Neural cell (in vitro differentiated cells): ENCODE measurements around the gene VWA8. TPM values are rescaled to one million over a fixed set of nuclear protein-coding genes. Genes with fewer than 3 reads are reported as not detected.
"Not testable (repeated sequence)": the region's sequence is repeated elsewhere in the genome, so short reads cannot be mapped to it uniquely, and the experiment has no call there.

Experiments
- H2AFZ ChIP-seq: fragments of 200-600, 300-800 bp; sonication (generic), shearing (Covaris generic); 2 replicates; pipeline ENCODE4 v1.6.0; 2014; ENCODE audit warnings: low read depth, mild to moderate bottlenecking, antibody characterized with exemption, low read length, moderate library complexity
- H3F3A ChIP-seq: fragments of 200-600 bp; shearing (Covaris generic); 2 replicates; pipeline ENCODE4 v1.6.1; 2016; ENCODE audit warnings: mild to moderate bottlenecking, moderate library complexity, mixed read lengths, antibody characterized with exemption, low read length; ENCODE audit not compliant: insufficient read depth, poor library complexity, severe bottlenecking
- H3K27ac ChIP-seq: fragments of 200-600, 300-800 bp; sonication (generic), shearing (Covaris generic); 2 replicates; pipeline ENCODE4 v1.5.1; 2014; ENCODE audit warnings: mild to moderate bottlenecking, low read length, moderate library complexity
- H3K27me3 ChIP-seq: fragments of 300-800, 200-600 bp; sonication (generic), shearing (Covaris generic); 2 replicates; pipeline ENCODE4 v1.6.0; 2014; ENCODE audit warnings: mild to moderate bottlenecking, low read depth, low read length, moderate library complexity; ENCODE audit not compliant: insufficient read depth
- H3K36me3 ChIP-seq: fragments of 300-800, 200-600 bp; sonication (generic), shearing (Covaris generic); 2 replicates; pipeline ENCODE4 v1.5.1; 2014; ENCODE audit warnings: mild to moderate bottlenecking, antibody characterized with exemption, low read length, moderate library complexity; ENCODE audit not compliant: insufficient read depth
- H3K4me2 ChIP-seq: fragments of 300-800, 200-600 bp; sonication (generic), shearing (Covaris generic); 2 replicates; pipeline ENCODE4 v1.6.0; 2014; ENCODE audit warnings: mild to moderate bottlenecking, low read length
- H3K4me3 ChIP-seq: fragments of 300-800, 200-600 bp; sonication (generic), shearing (Covaris generic); 2 replicates; pipeline ENCODE4 v1.5.1; 2014; ENCODE audit warnings: mild to moderate bottlenecking, low read length, moderate library complexity
- H3K79me2 ChIP-seq: fragments of 200-600 bp; shearing (Covaris generic); replicated peaks from 2 replicates; pipeline ENCODE4 v1.6.0; 2014; ENCODE audit warnings: mild to moderate bottlenecking, low read length, moderate library complexity; ENCODE audit not compliant: insufficient read depth
- H3K9ac ChIP-seq: fragments of 300-800, 200-600 bp; sonication (generic), shearing (Covaris generic); 2 replicates; pipeline ENCODE4 v1.6.1; 2016; ENCODE audit warnings: mild to moderate bottlenecking, low read length, mixed read lengths
- H3K9me2 ChIP-seq: fragments of 200-600 bp; shearing (Covaris generic); 2 replicates; pipeline ENCODE4 v1.6.1; 2016; ENCODE audit warnings: mild to moderate bottlenecking, low read length, mixed read lengths; ENCODE audit not compliant: insufficient read depth
- H3K9me3 ChIP-seq: fragments of 200-600, 300-800 bp; sonication (generic), shearing (Covaris generic); 2 replicates; pipeline ENCODE4 v1.6.1; 2016; ENCODE audit warnings: mild to moderate bottlenecking, mixed run types, low read length, moderate library complexity, mixed read lengths
- H4K20me1 ChIP-seq: fragments of 200-600 bp; shearing (Covaris generic); 2 replicates; pipeline ENCODE4 v1.6.1; 2016; ENCODE audit warnings: mild to moderate bottlenecking, mixed run types; ENCODE audit not compliant: insufficient read depth
- CTCF ChIP-seq: fragments of 450-650 bp; IDR thresholded peaks from 2 replicates; pipeline ENCODE4 v1.5.1; 2014; ENCODE audit warnings: antibody characterized with exemption, mild to moderate bottlenecking, moderate library complexity; ENCODE audit not compliant: poor library complexity, severe bottlenecking
- EP300 ChIP-seq: fragments of 450-650 bp; conservative IDR thresholded peaks from 2 replicates; pipeline ENCODE4 v1.6.1; 2014; ENCODE audit warnings: antibody characterized with exemption, mild to moderate bottlenecking, moderate library complexity; ENCODE audit not compliant: poor library complexity, severe bottlenecking
- EZH2 ChIP-seq: fragments of 200-600, 300-800 bp; shearing (Covaris generic), sonication (generic); IDR thresholded peaks from 2 replicates; pipeline ENCODE4 v1.6.1; 2014; ENCODE audit warnings: antibody characterized with exemption, low read length, borderline replicate concordance, mild to moderate bottlenecking; ENCODE audit not compliant: insufficient read depth, poor library complexity, severe bottlenecking
- MXI1 ChIP-seq: fragments of 450-650 bp; conservative IDR thresholded peaks from 2 replicates; pipeline ENCODE4 v1.6.1; 2014; ENCODE audit warnings: antibody characterized with exemption, mild to moderate bottlenecking; ENCODE audit not compliant: poor library complexity, severe bottlenecking
- POLR2AphosphoS5 ChIP-seq: IDR thresholded peaks from 2 replicates; pipeline ENCODE4 v1.6.1; 2012
- RAD21 ChIP-seq: fragments of 450-650 bp; conservative IDR thresholded peaks from 2 replicates; pipeline ENCODE4 v1.6.1; 2014; ENCODE audit warnings: antibody characterized with exemption, mild to moderate bottlenecking, moderate library complexity
- REST ChIP-seq: IDR thresholded peaks from 2 replicates; pipeline ENCODE4 v1.6.1; 2012; ENCODE audit warnings: borderline replicate concordance
- SMC3 ChIP-seq: fragments of 450-650 bp; conservative IDR thresholded peaks from 2 replicates; pipeline ENCODE4 v1.6.1; 2014; ENCODE audit warnings: antibody characterized with exemption, mild to moderate bottlenecking, moderate library complexity; ENCODE audit not compliant: poor library complexity
- TAF1 ChIP-seq: IDR thresholded peaks from 2 replicates; pipeline ENCODE4 v1.6.1; 2012; ENCODE audit warnings: low read depth
- polyA plus RNA-seq: library from polyadenylated mRNA; depleted of rRNA; stranded (reverse); fragments of >200 nt; gene quantifications from 2 replicates; pipeline ENCODE4 v1.2.3, GENCODE V29; 2014

VWA8 gene
- polyA plus RNA-seq, 1 donor from 2014 or later: 3.6 TPM

- TF ChIP-seq REST (no peak), EP300 (no peak), MXI1 (no peak), SMC3 (no peak), EZH2 (no peak), TAF1 (no peak), RAD21 (no peak), POLR2AphosphoS5 (no peak), CTCF (no peak)
- no peaks in the 10 kb centered on the region for H3K9me3 ChIP-seq
- H2AFZ ChIP-seq: no peak overlapping the region
- no peaks in the 10 kb centered on the region for H3F3A ChIP-seq
- H3K9ac ChIP-seq: no peak overlapping the region
- H3K79me2 ChIP-seq: no peaks in the 10 kb centered on the region
- no peak overlapping the region for H3K27ac ChIP-seq
- H3K27me3 ChIP-seq: no peaks in the 10 kb centered on the region
- no peaks in the 10 kb centered on the region for H3K36me3 ChIP-seq
- H4K20me1 ChIP-seq: no peaks in the 10 kb centered on the region
- H3K9me2 ChIP-seq: no peaks in the 10 kb centered on the region
- no peak overlapping the region for H3K4me2 ChIP-seq
- H3K4me3 ChIP-seq: no peak overlapping the region
These were observed 323.3 kb downstream of the VWA8 start for GRCh38 chr13:41637586-41637985.

- not testable (repeated sequence) for H3K9me2 ChIP-seq, H4K20me1 ChIP-seq, H3K36me3 ChIP-seq, H3K9ac ChIP-seq, H2AFZ ChIP-seq, H3K27ac ChIP-seq, H3K27me3 ChIP-seq, H3K4me3 ChIP-seq, H3F3A ChIP-seq, H3K9me3 ChIP-seq, H3K4me2 ChIP-seq, H3K79me2 ChIP-seq
These were observed 323.9 kb downstream of the VWA8 start for GRCh38 chr13:41637032-41637431.

GRCh38 chr13:41636590-41636989 is 324.3 kb downstream of the VWA8 start:
- H3F3A ChIP-seq, H2AFZ ChIP-seq, H3K9me2 ChIP-seq, H3K9me3 ChIP-seq, H3K4me2 ChIP-seq, H3K27ac ChIP-seq, H3K9ac ChIP-seq, H3K79me2 ChIP-seq, H3K27me3 ChIP-seq, H4K20me1 ChIP-seq, H3K4me3 ChIP-seq, H3K36me3 ChIP-seq: not testable (repeated sequence)
